Prostate gland (tissue), 2 donors: Measurements from ENCODE around the gene CRADD.

Experiments
- CTCF ChIP-seq, 4 experiments: fragments of 200-600 bp in 2 of 4; fragments of 450-650 bp in 2 of 4; sonication (generic) in 2 of 4; IDR thresholded peaks; 1 replicate in 3 of 4; 2 replicates in 1 of 4; pipeline ENCODE4 v1.5.1; 2016 to 2019; ENCODE audit warnings: antibody characterized with exemption in 4 of 4, mild to moderate bottlenecking in 2 of 4, moderate library complexity in 2 of 4
- POLR2A ChIP-seq: fragments of 450-650 bp; IDR thresholded peaks from one replicate; pipeline ENCODE4 v1.6.1; 2016; ENCODE audit warnings: antibody characterized with exemption, mild to moderate bottlenecking

DNA sequence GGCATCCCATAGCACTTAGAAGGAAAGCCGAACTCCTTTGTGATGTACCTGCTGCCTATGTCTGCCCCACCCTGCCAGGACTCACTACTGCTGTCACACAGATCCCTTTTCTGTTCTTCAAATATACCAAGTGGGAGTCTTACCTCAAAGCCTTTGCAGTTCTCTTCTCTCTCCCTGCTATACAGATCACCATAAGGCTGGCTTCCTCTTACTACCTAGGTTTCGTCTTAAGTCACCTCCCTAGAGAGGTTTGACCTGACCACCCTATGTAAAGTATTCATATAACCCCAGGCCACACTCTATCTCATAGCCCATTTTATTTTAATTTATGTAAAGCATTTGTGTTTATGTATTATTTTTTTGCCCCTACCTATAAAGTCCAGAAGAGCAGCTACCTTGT, 117.6 kb downstream of the CRADD start:
- TF ChIP-seq CTCF (IDR thresholded peaks at IDR 0.05), result no peak
- TF ChIP-seq POLR2A, result no peak
